GM04504 (cell line): ENCODE measurements around the gene KIF7.

Experiments used
- DNase-seq: peaks from one replicate; pipeline ENCODE4 v3.0.0-alpha.2; 2012; ENCODE audit warnings: low read depth

Gene KIF7

GRCh38 chr15:89649013-89649625, 6.1 kb downstream of the KIF7 start:
- no peak for DNase-seq

- no peak for DNase-seq
Observed at GRCh38 chr15:89648106-89649012, 6.9 kb downstream of the KIF7 start.

GRCh38 chr15:89647191-89647851, 7.9 kb downstream of the KIF7 start:
- DNase-seq: no peak

DNA sequence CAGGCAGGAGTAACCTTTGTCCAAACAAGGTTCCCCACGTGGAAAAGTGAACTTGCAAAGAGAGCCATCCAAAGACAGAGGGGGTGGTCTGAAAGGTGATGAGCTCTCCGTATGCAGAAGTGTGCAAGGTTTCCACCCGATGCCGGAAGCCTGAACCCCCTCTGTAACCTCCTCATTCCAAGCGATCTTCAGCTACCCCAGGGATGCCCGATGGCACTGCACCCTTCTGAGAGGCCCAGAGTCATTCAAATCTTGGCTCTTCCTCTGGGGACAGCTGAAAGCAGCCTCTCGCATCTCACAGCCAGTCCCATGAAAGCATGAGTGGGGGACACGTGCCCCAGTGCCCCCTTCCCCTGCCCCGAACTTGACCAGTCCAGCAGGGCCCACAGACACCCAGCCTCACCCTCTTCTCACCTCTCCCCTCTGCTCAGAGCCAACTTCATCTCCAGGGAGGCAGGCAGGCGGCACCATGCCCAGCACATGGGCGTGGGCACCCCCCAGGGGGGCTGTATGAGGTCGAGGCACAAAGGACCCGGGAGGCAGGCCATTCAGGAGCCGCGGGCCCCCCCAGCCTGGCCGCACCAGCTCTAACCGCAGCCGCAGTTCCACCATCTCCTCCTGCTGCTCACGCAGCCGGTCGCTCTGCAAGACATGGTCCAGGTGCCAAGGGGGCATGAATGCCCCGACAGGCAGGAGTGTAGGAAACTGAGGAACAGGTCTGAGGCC, 8.7 kb downstream of the KIF7 start:
- no peak for DNase-seq

DNA sequence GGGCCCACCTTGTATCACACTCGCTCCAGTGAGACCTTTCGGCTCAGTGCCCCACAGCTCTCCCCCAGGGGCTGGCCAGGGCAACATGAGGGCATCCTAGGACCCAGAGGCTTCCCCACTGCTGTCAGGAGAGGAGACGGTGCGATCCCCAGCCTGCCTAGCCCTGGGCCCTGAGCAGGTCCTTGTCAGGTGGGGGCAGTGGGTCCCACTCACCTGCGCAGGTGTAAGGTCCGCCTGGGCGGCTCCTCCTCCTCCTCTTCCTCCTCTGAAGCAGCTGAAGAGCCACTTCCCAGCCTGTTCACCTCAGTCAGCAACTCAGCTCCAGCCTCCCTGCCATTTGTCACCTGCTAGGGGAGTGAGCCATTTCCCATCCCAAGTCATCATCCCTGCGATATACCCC, 9.6 kb downstream of the KIF7 start:
- DNase-seq: no peak

DNA sequence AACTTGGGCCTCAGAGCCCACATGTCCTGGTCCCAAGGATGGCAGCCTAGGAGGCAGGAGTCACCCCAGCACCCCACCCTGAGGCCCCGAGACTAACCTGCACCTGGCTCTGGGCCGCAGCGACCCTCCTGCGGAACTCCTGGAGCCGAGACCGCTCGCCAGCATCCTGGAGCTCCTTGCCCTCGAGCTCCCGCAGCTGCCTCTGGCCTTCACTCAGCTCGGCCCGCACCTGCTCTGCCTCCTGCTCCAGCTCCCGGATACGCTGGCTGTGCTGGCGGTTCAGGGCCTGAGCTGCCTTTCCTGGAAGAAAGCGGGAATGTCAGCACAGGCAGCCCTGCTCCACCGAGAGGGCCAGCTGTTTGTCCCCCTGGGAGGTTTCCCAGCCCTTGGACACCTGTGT, 13.2 kb downstream of the KIF7 start:
- no peak for DNase-seq

- DNase-seq: no peak
Observed at GRCh38 chr15:89641053-89641452, 14.2 kb downstream of the KIF7 start.

DNA sequence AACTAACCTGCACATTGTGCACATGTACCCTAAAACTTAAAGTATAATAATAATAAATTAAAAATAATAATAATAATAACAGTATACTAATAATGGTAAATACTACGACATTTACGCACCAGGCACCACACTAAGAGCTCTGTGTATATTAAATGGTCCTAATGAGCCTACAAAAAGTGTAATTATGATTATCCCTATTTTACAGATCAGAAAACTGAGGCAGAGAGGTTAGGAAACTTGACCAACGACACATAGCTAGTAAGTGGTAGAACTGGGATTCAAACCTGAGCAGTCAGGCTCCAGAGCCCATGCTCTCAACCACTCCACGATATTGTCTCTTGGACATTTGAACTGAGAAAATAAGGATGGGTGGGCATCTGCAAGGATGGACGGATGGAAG, 15.0 kb downstream of the KIF7 start:
- DNase-seq: no peak

DNA sequence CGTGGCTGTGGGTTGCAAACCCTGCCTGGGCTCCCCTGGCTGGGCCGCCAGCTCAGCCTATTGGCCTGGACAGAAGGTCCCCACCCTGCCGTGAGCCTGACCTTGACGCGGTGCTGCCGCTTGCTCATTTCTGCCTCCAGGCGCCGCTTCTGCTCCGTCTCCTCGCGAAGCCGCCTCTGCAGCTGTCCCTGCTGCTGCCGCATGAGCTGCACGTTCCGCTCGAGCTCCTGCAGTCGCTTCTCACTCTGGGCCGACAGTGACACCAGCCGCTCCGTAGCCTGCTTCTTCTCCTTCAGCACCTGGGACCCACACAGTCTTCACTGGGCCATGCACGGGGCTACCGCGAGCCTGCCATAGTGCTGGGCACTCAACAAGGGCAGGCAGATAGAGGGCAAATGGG, 21.7 kb downstream of the KIF7 start:
- no peak for DNase-seq

- no peak for DNase-seq
Observed at GRCh38 chr15:89632563-89633430, 22.5 kb downstream of the KIF7 start.

- DNase-seq: no peak
Observed at GRCh38 chr15:89631902-89632264, 23.4 kb downstream of the KIF7 start.

GRCh38 chr15:89630974-89631901, 24.0 kb downstream of the KIF7 start:
- no peak for DNase-seq

DNA sequence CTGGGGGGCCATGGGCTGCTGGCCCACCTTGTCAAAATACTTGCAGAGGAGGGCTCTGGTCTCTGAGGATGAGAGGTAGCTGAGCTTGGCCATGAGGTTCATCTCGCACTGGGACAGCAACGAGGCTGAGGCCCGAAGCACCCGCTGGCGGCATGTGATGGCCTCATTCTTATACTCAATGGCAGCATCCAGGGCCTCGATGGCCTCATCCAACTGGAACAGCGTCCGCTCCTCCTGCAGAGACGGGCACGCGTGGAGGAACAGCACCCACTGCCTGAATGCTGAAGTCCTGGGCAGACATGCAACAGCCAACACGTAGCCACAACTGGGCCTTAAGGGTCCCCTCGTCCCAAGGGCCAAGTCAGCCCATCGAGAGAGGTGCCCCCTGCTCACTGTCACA, 25.0 kb downstream of the KIF7 start:
- no peak for DNase-seq

GRCh38 chr15:89629829-89630228, 25.4 kb downstream of the KIF7 start:
- no peak for DNase-seq

DNA sequence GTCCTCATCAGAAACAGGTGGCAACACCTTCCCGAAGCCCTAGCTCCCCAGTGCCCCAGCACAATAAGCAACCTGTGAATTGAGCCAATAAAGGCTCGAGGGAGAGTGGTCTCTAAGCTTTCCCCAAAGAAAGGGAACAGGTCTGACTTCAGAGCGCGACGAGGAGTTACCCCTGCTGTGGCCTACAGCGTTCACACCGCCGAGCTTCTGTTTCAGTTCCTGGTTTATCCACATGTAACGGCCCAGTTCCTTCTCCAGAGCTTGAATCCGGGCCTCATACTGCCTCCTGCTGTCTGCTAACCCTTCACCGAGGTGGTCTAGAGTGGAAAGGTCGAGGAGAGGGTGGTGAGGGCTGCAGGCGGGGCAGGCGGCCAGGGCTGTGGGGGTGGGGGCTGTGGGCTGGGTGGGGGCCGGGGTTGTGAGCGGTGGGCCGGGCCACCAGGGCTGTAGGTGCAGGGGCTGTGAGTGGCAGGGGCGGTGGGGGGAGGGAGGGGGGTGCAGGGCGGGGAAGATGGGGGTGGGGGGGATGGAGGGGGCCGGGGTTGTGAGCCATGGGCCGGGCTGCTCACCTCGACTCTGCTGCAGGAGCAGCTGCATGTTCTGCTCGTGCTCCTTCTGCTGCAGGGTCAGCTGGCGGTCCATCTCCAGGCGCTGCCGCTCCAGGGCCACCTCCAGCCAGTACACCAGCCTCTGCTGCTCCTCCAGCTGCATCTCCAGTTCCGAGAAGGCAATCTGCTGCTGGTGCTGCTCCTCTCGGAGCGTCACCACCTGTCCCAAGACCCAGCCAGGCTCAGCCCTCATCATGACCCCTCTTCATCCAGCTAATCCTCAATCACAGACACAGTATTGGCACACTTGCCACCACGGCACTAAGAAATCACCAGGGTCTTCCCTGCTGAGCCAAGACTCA, 26.2 kb downstream of the KIF7 start:
- no peak for DNase-seq

DNA sequence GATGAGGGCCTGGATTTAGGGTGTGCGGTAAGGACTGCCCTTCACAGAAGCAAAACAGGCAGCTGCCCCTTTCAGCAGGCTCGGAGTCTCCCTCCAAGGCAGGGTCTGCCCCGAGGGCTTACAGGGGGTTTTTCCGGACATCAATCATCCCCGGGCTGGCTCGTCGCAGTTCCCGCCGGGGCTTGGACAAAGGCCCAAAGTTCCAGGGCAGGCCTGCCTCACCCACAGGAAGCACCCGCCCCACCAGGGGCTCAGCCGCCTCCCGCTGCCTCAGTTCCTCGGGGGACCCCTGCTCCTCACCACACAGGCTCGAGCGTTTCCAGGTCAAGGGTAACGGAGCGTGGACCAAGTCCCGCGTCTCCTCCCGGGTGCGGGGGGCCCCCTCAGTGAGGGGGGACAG, 27.0 kb downstream of the KIF7 start:
- no peak for DNase-seq

DNA sequence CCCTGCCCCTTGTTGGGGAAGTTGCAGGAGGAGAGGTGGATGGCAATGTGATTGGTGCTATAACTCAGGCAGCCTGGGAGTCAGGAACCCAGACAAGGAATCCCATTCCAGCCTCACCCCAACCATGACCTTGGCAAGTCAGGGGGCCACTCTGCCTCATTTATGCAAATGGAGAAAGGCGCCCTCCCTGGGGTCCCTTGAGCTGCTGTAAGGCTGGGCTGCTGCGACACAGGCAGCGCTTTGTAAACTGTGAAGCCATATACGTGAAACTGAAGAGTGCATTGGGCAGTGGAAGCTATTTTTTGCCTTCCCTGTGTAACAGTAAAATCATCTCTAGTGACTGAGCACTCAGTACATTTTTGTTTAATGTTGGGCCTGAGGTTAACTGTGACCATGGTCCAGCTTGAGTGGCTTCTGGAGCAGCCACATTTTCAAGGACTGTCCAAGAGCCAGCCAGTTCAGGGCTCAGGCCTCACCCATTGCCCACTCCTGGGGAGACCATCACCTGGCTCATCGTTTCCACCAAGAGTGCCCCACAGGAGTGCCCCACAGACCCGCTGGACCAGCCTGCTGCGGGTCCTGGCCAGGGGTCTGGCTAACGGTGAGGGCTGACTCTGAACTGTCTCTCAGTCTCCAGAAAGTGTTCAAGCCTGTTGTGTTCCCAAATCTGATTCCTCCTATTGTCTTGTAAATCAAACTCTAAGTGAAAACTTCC, 27.9 kb downstream of the KIF7 start:
- no peak for DNase-seq

DNA sequence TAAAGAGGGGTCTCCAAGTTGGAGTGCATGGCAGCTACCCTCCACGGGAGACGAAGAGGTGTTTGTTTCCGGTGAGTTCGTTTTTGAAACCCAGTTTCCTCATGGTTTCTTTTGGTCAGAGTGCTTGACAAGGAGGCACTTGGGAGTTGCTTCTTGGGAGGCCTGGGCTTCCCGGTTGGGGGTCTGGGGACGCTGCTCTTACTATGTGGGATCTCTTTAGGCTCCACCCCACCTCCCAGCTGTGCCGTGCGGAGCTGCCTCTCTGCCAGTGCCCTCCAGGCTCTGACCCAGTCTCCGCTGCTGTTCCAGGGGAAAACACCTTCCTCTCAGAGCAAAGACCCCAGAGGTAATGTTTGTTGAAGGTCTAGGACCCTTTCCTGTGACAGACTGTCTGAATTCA, 29.6 kb downstream of the KIF7 start:
- DNase-seq: no peak

- DNase-seq: no peak
Observed at GRCh38 chr15:89623165-89623564, 32.1 kb downstream of the KIF7 start.
